ENCODE data around the gene IKZF2. TPM values are rescaled to one million over a fixed set of nuclear protein-coding genes. Genes with fewer than 3 reads are reported as not detected.
A peak's percentile ranks its signal among the peaks of the same experiment; 100 is the strongest.

The IKZF2 gene
- total RNA-seq, 1 donor from 2014 or later = 9.0 TPM

DNA sequence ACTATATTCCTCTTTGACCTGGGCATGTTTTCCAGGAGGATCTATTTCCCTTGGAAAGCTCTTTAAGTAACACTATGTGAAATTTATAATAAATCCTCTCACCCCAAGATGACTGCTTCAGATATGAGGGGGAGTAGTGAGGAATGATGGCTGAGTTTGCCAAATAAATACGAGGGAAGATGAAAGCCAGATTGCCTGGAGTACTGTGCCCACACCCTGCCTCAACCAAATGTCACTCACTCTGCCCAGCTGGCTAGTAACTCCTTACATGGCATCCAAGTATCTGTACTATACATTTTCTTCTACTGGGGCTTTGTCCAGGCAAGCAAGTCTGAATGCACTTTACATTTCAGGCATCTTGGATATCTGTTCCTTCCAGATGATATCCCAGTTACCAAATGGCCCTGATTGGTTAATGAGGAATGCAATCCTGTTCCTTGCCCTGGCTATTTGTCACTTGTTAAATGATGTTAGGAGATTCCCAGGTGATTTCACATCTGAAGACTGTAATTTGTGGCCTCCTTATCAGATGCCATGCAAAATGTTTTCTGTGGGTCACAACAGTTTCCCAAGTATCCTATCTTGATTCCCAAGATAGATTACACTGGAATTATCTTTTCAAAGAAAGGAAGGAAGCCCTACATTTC, 191.8 kb downstream of the IKZF2 start:
- DNase-seq (ENCODE audit: low read depth) (peak; percentile 24), FAIRE-seq (no peak)
- H3K36me3 ChIP-seq (ENCODE audit: control insufficient read depth, insufficient read depth, low read length) = no peaks in the 10 kb centered on the region
- TF ChIP-seq, protein P1, sequence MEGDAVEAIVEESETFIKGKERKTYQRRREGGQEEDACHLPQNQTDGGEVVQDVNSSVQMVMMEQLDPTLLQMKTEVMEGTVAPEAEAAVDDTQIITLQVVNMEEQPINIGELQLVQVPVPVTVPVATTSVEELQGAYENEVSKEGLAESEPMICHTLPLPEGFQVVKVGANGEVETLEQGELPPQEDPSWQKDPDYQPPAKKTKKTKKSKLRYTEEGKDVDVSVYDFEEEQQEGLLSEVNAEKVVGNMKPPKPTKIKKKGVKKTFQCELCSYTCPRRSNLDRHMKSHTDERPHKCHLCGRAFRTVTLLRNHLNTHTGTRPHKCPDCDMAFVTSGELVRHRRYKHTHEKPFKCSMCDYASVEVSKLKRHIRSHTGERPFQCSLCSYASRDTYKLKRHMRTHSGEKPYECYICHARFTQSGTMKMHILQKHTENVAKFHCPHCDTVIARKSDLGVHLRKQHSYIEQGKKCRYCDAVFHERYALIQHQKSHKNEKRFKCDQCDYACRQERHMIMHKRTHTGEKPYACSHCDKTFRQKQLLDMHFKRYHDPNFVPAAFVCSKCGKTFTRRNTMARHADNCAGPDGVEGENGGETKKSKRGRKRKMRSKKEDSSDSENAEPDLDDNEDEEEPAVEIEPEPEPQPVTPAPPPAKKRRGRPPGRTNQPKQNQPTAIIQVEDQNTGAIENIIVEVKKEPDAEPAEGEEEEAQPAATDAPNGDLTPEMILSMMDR (IDR thresholded peaks at IDR 0.05; ENCODE audit: insufficient read depth, low read length, severe bottlenecking) = no peak
- no peaks in the 10 kb centered on the region for H3K27me3 ChIP-seq (ENCODE audit: control insufficient read depth, insufficient read depth, low read length)
- no peak overlapping the region for H3K4me3 ChIP-seq (ENCODE audit: low read depth, low read length)

- TF ChIP-seq, protein P1 (IDR thresholded peaks at IDR 0.05; ENCODE audit: insufficient read depth, low read length, severe bottlenecking) = no peak
- Histone ChIP-seq H3K27me3 (ENCODE audit: control insufficient read depth, insufficient read depth, low read length) (no peaks in the 10 kb centered on the region), H3K4me3 (ENCODE audit: low read depth, low read length) (no peak overlapping the region), H3K36me3 (ENCODE audit: control insufficient read depth, insufficient read depth, low read length) (no peaks in the 10 kb centered on the region)
- FAIRE-seq (peak; percentile 40), DNase-seq (ENCODE audit: low read depth) (peak; percentile 72)
Observed at GRCh38 chr2:212958757-212959295, 192.6 kb downstream of the IKZF2 start.

GRCh38 chr2:212958133-212958532, 193.3 kb downstream of the IKZF2 start:
- DNase-seq (ENCODE audit: low read depth) (no peak), FAIRE-seq (no peak)
- TF ChIP-seq, protein P1 (IDR thresholded peaks at IDR 0.05; ENCODE audit: insufficient read depth, low read length, severe bottlenecking) = no peak
- Histone ChIP-seq H3K27me3 (ENCODE audit: control insufficient read depth, insufficient read depth, low read length) (no peaks in the 10 kb centered on the region), H3K36me3 (ENCODE audit: control insufficient read depth, insufficient read depth, low read length) (no peaks in the 10 kb centered on the region), H3K4me3 (ENCODE audit: low read depth, low read length) (no peak overlapping the region)

DNA sequence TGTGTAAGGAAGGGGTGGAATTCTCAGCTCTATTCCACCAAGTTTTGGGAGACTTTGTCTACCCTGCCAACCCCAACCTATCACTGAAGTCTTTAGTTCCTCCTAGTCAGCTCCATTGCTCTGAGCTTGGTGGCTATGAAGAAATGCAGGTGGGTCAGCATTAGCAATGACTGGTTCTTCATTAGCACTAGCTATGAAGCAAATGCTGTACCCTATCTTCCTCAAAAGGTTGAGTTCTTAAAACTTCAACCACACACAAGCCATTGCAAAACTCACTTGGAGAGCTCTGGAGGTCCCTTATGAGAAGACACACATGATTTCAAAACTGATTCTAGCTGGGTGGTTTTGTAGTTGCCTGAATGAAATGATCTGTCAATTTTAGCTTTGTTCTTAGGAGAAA, 193.8 kb downstream of the IKZF2 start:
- no peak for DNase-seq (ENCODE audit: low read depth)
- no peak overlapping the region for H3K4me3 ChIP-seq (ENCODE audit: low read depth, low read length)
- TF ChIP-seq, protein P1 (IDR thresholded peaks at IDR 0.05; ENCODE audit: insufficient read depth, low read length, severe bottlenecking) = no peak
- no peaks in the 10 kb centered on the region for H3K27me3 ChIP-seq (ENCODE audit: control insufficient read depth, insufficient read depth, low read length)
- no peak for FAIRE-seq
- H3K36me3 ChIP-seq (ENCODE audit: control insufficient read depth, insufficient read depth, low read length) = no peaks in the 10 kb centered on the region

DNA sequence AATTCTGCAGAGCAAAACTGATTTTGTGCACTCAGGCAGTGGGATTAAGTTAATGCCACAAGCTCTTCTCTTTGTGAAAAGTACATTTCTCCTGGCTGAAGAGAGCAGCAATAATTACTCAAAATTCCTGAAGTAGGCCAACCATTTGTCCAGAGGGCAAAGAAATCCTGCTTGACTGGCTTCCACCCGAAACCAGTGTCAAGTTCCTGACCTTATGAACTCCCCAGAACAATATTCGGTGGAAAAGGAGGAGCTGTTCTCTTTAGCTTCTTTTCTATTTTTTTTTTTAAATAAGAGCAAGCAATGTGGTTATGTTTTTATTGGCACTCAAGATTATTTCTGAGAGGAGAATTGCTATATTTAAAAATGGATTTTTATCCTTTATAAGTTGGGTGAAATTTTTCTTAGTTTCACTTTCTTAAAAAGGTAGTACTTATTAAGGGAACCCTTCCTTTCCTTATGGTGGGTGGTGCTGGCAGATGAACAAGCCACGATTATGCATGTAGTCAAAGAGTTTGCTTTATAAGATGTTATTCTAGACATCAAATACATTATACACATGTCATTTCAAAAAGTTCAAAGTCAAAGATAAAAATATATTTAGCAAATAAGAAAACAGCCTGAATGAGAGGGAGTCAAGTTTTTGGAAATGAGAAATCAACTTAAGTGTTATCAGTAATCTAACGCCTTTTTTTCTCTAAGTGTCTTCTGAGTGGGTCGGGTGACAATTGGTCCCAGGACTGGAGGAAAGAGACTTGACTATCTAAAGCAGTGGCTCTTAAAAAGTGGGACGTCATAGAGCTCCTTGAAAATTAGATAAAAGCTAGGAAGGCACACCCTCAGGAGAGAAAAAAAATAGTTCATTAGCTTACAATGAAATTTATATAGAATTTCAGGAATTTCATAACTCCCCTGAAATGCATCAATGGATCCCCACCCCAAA, 194.5 kb downstream of the IKZF2 start:
- Histone ChIP-seq H3K36me3 (ENCODE audit: control insufficient read depth, insufficient read depth, low read length) (no peaks in the 10 kb centered on the region), H3K27me3 (ENCODE audit: control insufficient read depth, insufficient read depth, low read length) (no peaks in the 10 kb centered on the region), H3K4me3 (ENCODE audit: low read depth, low read length) (no peak overlapping the region)
- TF ChIP-seq, protein P1 (IDR thresholded peaks at IDR 0.05; ENCODE audit: insufficient read depth, low read length, severe bottlenecking) = no peak
- no peak for FAIRE-seq
- peak; percentile 47 for DNase-seq (ENCODE audit: low read depth)

Data from bronchial epithelial cell (primary cell).